ENCODE results near the gene PLCB2.
A peak's percentile ranks its signal among the peaks of the same experiment; 100 is the strongest.

The PLCB2 gene

GRCh38 chr15:40354408-40355171, 46.9 kb upstream of the PLCB2 start:
- Histone ChIP-seq H3K9ac (ENCODE audit: low read depth, low read length, poor library complexity, severe bottlenecking) (no peak overlapping the region), H3K9me2 (replicated peaks; ENCODE audit: low read depth, low read length) (no peaks in the 10 kb centered on the region), H3K4me3 (ENCODE audit: low read length, poor library complexity, severe bottlenecking) (no peak overlapping the region), H3K4me1 (ENCODE audit: insufficient read depth, low read length, poor library complexity, severe bottlenecking) (peaks cover 23% of the 10 kb centered on the region), H3K27me3 (ENCODE audit: insufficient read depth, low read length, poor library complexity, severe bottlenecking) (no peaks in the 10 kb centered on the region), H3K4me2 (ENCODE audit: low read depth, low read length, poor library complexity, severe bottlenecking) (no peak overlapping the region), H3K9me3 (ENCODE audit: insufficient read depth, low read depth, low read length) (no peaks in the 10 kb centered on the region), H2AFZ (ENCODE audit: low read length) (no peak overlapping the region), H3K79me2 (ENCODE audit: insufficient read depth, low read length) (no peaks in the 10 kb centered on the region), H3F3A (ENCODE audit: low read depth) (no peaks in the 10 kb centered on the region), H4K20me1 (ENCODE audit: insufficient read depth, low read length, poor library complexity, severe bottlenecking) (no peaks in the 10 kb centered on the region), H3K36me3 (ENCODE audit: insufficient read depth, low read length) (no peaks in the 10 kb centered on the region)
- TF ChIP-seq, protein P1, sequence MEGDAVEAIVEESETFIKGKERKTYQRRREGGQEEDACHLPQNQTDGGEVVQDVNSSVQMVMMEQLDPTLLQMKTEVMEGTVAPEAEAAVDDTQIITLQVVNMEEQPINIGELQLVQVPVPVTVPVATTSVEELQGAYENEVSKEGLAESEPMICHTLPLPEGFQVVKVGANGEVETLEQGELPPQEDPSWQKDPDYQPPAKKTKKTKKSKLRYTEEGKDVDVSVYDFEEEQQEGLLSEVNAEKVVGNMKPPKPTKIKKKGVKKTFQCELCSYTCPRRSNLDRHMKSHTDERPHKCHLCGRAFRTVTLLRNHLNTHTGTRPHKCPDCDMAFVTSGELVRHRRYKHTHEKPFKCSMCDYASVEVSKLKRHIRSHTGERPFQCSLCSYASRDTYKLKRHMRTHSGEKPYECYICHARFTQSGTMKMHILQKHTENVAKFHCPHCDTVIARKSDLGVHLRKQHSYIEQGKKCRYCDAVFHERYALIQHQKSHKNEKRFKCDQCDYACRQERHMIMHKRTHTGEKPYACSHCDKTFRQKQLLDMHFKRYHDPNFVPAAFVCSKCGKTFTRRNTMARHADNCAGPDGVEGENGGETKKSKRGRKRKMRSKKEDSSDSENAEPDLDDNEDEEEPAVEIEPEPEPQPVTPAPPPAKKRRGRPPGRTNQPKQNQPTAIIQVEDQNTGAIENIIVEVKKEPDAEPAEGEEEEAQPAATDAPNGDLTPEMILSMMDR (conservative IDR thresholded peaks at IDR 0.05; ENCODE audit: low read length), result peak; percentile 74
- no peak for TF ChIP-seq EZH2phosphoT487 (IDR thresholded peaks at IDR 0.05; ENCODE audit: borderline replicate concordance)

DNA sequence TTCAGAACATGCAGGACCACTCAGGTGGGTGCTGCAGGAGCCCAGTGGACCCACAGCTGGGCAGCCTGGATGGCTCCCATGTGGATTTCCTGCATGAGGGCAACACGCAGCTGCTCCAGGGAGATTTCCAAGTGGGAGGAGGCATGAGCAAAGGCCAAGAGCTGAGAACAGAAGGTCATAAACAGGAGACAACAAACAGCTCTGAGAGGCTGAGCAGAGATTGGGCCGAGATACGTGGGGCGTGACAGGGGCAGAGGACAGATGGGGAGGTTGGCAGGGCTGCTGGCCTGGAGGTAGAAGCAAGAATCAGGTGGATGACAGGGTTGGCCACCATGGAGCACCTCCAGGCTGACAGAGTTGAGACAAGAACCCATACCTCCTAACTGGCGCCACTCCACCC, 46.0 kb upstream of the PLCB2 start:
- Histone ChIP-seq H4K20me1 (ENCODE audit: insufficient read depth, low read length, poor library complexity, severe bottlenecking) (no peaks in the 10 kb centered on the region), H3K4me3 (ENCODE audit: low read length, poor library complexity, severe bottlenecking) (no peak overlapping the region), H3K9ac (ENCODE audit: low read depth, low read length, poor library complexity, severe bottlenecking) (no peak overlapping the region), H3F3A (ENCODE audit: low read depth) (no peaks in the 10 kb centered on the region), H3K4me1 (ENCODE audit: insufficient read depth, low read length, poor library complexity, severe bottlenecking) (peaks cover 17% of the 10 kb centered on the region), H2AFZ (ENCODE audit: low read length) (no peak overlapping the region), H3K36me3 (ENCODE audit: insufficient read depth, low read length) (no peaks in the 10 kb centered on the region), H3K9me2 (replicated peaks; ENCODE audit: low read depth, low read length) (no peaks in the 10 kb centered on the region), H3K4me2 (ENCODE audit: low read depth, low read length, poor library complexity, severe bottlenecking) (no peak overlapping the region), H3K79me2 (ENCODE audit: insufficient read depth, low read length) (no peaks in the 10 kb centered on the region), H3K9me3 (ENCODE audit: insufficient read depth, low read depth, low read length) (no peaks in the 10 kb centered on the region), H3K27me3 (ENCODE audit: insufficient read depth, low read length, poor library complexity, severe bottlenecking) (no peaks in the 10 kb centered on the region)
- TF ChIP-seq, protein P1 (conservative IDR thresholded peaks at IDR 0.05; ENCODE audit: low read length), result no peak
- TF ChIP-seq EZH2phosphoT487 (IDR thresholded peaks at IDR 0.05; ENCODE audit: borderline replicate concordance), result no peak

DNA sequence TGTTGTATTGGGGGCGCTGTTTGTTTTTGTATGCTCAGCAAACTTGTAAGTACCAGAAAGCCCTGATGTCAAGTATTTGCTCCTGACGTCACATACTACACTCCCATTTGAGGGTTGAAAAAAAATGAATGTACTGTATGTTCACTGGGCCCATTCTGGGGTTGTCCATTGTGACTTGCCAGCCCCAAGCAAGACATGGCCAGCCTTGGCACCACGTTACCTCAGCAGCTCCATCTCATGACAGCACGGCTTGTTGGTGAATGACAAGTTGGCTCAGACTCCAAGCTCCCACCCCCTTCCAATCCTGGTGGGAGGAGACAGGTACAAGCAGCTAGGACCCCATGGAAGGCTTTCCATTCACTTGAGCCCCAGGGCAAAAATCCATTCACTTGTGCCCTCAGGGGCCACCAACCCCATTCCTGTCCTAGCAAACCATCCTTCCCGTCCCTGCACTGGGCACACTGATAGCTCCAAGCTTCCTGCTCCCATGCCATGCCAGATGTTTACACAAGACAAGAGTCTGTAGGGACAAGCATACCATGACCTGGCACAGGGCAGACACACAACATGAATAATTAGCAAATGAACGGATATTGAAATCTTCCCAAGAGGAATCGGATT, 44.7 kb upstream of the PLCB2 start:
- Histone ChIP-seq H3K9ac (ENCODE audit: low read depth, low read length, poor library complexity, severe bottlenecking) (no peak overlapping the region), H3K79me2 (ENCODE audit: insufficient read depth, low read length) (no peaks in the 10 kb centered on the region), H3K27me3 (ENCODE audit: insufficient read depth, low read length, poor library complexity, severe bottlenecking) (no peaks in the 10 kb centered on the region), H4K20me1 (ENCODE audit: insufficient read depth, low read length, poor library complexity, severe bottlenecking) (no peaks in the 10 kb centered on the region), H3K4me1 (ENCODE audit: insufficient read depth, low read length, poor library complexity, severe bottlenecking) (peaks cover 8% of the 10 kb centered on the region), H3K4me2 (ENCODE audit: low read depth, low read length, poor library complexity, severe bottlenecking) (no peak overlapping the region), H3K4me3 (ENCODE audit: low read length, poor library complexity, severe bottlenecking) (no peak overlapping the region), H3F3A (ENCODE audit: low read depth) (no peaks in the 10 kb centered on the region), H3K9me2 (replicated peaks; ENCODE audit: low read depth, low read length) (no peaks in the 10 kb centered on the region), H2AFZ (ENCODE audit: low read length) (no peak overlapping the region), H3K9me3 (ENCODE audit: insufficient read depth, low read depth, low read length) (no peaks in the 10 kb centered on the region), H3K36me3 (ENCODE audit: insufficient read depth, low read length) (no peaks in the 10 kb centered on the region)
- TF ChIP-seq, protein P1 (conservative IDR thresholded peaks at IDR 0.05; ENCODE audit: low read length), result no peak
- no peak for TF ChIP-seq EZH2phosphoT487 (IDR thresholded peaks at IDR 0.05; ENCODE audit: borderline replicate concordance)

Data from Loucy (cell line).